HUDEP-2 (cell line): Measurements from ENCODE around the gene NEURL2.

Experiments used
- DNase-seq, 76 experiments: peaks; one replicate each; lab custom pipeline; 2025; ENCODE audit not compliant: unreplicated experiment in 76 of 76; lab: John Stamatoyannopoulos, UW

The NEURL2 gene

GRCh38 chr20:45850238-45850637 is 40.8 kb downstream of the NEURL2 start:
- DNase-seq, result no peak

- DNase-seq, result no peak
Measured at GRCh38 chr20:45848969-45849582, 41.9 kb downstream of the NEURL2 start.

GRCh38 chr20:45848421-45848820 is 42.6 kb downstream of the NEURL2 start:
- no peak for DNase-seq

- DNase-seq, result no peak
Measured at GRCh38 chr20:45845452-45845851, 45.6 kb downstream of the NEURL2 start.

GRCh38 chr20:45843506-45843905 is 47.5 kb downstream of the NEURL2 start:
- no peak for DNase-seq

GRCh38 chr20:45842169-45842812 is 48.7 kb downstream of the NEURL2 start:
- DNase-seq, result no peak

GRCh38 chr20:45841407-45842129 is 49.4 kb downstream of the NEURL2 start:
- DNase-seq, result no peak

- DNase-seq, result no peak
Measured at GRCh38 chr20:45840700-45841198, 50.3 kb downstream of the NEURL2 start.
